SK-N-MC (cell line): ENCODE measurements around the gene MED27.

Experiments used
- EZH2 ChIP-seq: fragments of 200-600 bp; sonication (generic); IDR thresholded peaks from one replicate; pipeline ENCODE4 v1.6.1; 2017; ENCODE audit warnings: antibody characterized with exemption
- FOXP2 ChIP-seq: optimal IDR thresholded peaks from 2 replicates; pipeline ENCODE3; 2011; ENCODE audit warnings: mild to moderate bottlenecking, moderate library complexity; ENCODE audit not compliant: insufficient read depth; ENCODE audit errors: extremely low read length, control extremely low read depth
- POLR2AphosphoS5 ChIP-seq: IDR thresholded peaks from 2 replicates; pipeline ENCODE4 v1.6.1; 2012; ENCODE audit warnings: mild to moderate bottlenecking, low read depth, low read length, borderline replicate concordance

- TF ChIP-seq POLR2AphosphoS5 (no peak), EZH2 (no peak), FOXP2 (no peak)
Measured at GRCh38 chr9:131840751-131841702, 238.6 kb downstream of the MED27 start.
